DOHH2 (cell line): ENCODE data around the gene NPAS2.

Experiments used
- EZH2phosphoT487 ChIP-seq: fragments of 200-600 bp; sonication (generic); IDR thresholded peaks from 2 replicates; pipeline ENCODE4 v1.6.1; 2017; ENCODE audit warnings: borderline replicate concordance, mild to moderate bottlenecking, antibody characterized with exemption, low read length, moderate library complexity, mixed read lengths
- TF ChIP-seq, protein P1 (sequence below): fragments of 200-600 bp; sonication (generic); IDR thresholded peaks from one replicate; pipeline ENCODE4 v1.5.1; 2014; ENCODE audit warnings: antibody characterized with exemption, mild to moderate bottlenecking, low read depth, low read length; ENCODE audit not compliant: poor library complexity, severe bottlenecking

DNA sequence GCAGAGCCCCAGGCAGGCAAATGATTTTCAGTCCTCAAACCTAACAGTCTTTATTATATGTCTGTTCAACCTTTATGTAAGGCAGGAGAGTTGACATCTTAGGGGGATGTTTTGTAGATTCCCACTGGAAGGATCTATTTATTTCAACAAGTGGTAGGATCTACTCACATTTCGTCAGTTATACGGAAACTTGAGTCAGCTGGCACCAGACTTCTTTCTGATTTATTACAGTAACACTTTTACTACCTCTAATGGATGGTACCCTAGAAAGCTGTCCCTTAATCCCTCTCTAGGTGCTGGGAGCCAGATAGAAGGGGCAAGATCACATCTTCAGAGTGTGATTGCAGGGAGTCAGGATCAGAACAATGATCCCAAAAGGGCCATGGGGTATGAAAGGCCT is 180.1 kb downstream of the NPAS2 start:
- TF ChIP-seq, protein P1, sequence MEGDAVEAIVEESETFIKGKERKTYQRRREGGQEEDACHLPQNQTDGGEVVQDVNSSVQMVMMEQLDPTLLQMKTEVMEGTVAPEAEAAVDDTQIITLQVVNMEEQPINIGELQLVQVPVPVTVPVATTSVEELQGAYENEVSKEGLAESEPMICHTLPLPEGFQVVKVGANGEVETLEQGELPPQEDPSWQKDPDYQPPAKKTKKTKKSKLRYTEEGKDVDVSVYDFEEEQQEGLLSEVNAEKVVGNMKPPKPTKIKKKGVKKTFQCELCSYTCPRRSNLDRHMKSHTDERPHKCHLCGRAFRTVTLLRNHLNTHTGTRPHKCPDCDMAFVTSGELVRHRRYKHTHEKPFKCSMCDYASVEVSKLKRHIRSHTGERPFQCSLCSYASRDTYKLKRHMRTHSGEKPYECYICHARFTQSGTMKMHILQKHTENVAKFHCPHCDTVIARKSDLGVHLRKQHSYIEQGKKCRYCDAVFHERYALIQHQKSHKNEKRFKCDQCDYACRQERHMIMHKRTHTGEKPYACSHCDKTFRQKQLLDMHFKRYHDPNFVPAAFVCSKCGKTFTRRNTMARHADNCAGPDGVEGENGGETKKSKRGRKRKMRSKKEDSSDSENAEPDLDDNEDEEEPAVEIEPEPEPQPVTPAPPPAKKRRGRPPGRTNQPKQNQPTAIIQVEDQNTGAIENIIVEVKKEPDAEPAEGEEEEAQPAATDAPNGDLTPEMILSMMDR = no peak
- no peak for TF ChIP-seq EZH2phosphoT487
